Amniotic stem cell (primary cell): ENCODE results near the gene SCARF2.
"Not testable (repeated sequence)": the region's sequence is repeated elsewhere in the genome, so short reads cannot be mapped to it uniquely, and the experiment has no call there.

Experiments
- DNase-seq: peaks from one replicate; lab custom pipeline; 2025; lab: John Stamatoyannopoulos, UW

SCARF2 gene

GRCh38 chr22:20413217-20414058 is 24.2 kb downstream of the SCARF2 start:
- no peak for DNase-seq

- DNase-seq: no peak
These were observed 25.0 kb downstream of the SCARF2 start for GRCh38 chr22:20412474-20413216.

- not testable (repeated sequence) for DNase-seq
These were observed 28.2 kb downstream of the SCARF2 start for GRCh38 chr22:20409385-20409784.

GRCh38 chr22:20408891-20409290 is 28.7 kb downstream of the SCARF2 start:
- DNase-seq: no peak

GRCh38 chr22:20407829-20408228 is 29.8 kb downstream of the SCARF2 start:
- DNase-seq: no peak

- no peak for DNase-seq
These were observed 30.8 kb downstream of the SCARF2 start for GRCh38 chr22:20406686-20407408.

- no peak for DNase-seq
These were observed 31.5 kb downstream of the SCARF2 start for GRCh38 chr22:20405931-20406685.

GRCh38 chr22:20405291-20405930 is 32.2 kb downstream of the SCARF2 start:
- DNase-seq: no peak

- no peak for DNase-seq
These were observed 32.7 kb downstream of the SCARF2 start for GRCh38 chr22:20404881-20405280.

- DNase-seq: no peak
These were observed 33.9 kb downstream of the SCARF2 start for GRCh38 chr22:20403779-20404140.

- no peak for DNase-seq
These were observed 34.5 kb downstream of the SCARF2 start for GRCh38 chr22:20402960-20403778.

GRCh38 chr22:20401376-20402014 is 36.1 kb downstream of the SCARF2 start:
- no peak for DNase-seq

GRCh38 chr22:20400606-20401375 is 36.8 kb downstream of the SCARF2 start:
- no peak for DNase-seq

GRCh38 chr22:20399866-20400605 is 37.6 kb downstream of the SCARF2 start:
- DNase-seq: no peak

- DNase-seq: no peak
These were observed 39.2 kb downstream of the SCARF2 start for GRCh38 chr22:20398420-20398819.

GRCh38 chr22:20397498-20397897 is 40.1 kb downstream of the SCARF2 start:
- DNase-seq: no peak

- no peak for DNase-seq
These were observed 41.0 kb downstream of the SCARF2 start for GRCh38 chr22:20396639-20397038.

GRCh38 chr22:20395907-20396287 is 41.7 kb downstream of the SCARF2 start:
- no peak for DNase-seq
